KMS-11 (cell line): Measurements from ENCODE around the gene RPE65.
A peak's percentile ranks its signal among the peaks of the same experiment; 100 is the strongest.

Source experiments
- H2AFZ ChIP-seq: fragments of 200-600 bp; sonication (generic); 2 replicates; pipeline ENCODE4 v1.6.1; 2016; ENCODE audit warnings: antibody characterized with exemption, mixed run types, low read depth
- H3K27ac ChIP-seq: fragments of 200-600 bp; sonication (generic); 2 replicates; pipeline ENCODE4 v1.6.1; 2016; ENCODE audit warnings: mild to moderate bottlenecking, mixed run types
- H3K27me3 ChIP-seq: fragments of 200-600 bp; sonication (generic); 2 replicates; pipeline ENCODE4 v1.6.1; 2017; ENCODE audit warnings: mild to moderate bottlenecking, low read depth, mixed run types, moderate library complexity; ENCODE audit not compliant: insufficient read depth
- H3K36me3 ChIP-seq: fragments of 200-600 bp; sonication (generic); 2 replicates; pipeline ENCODE4 v1.6.1; 2017; ENCODE audit warnings: mild to moderate bottlenecking, mixed run types; ENCODE audit not compliant: insufficient read depth
- H3K4me1 ChIP-seq: fragments of 200-600 bp; sonication (generic); 2 replicates; pipeline ENCODE4 v1.6.1; 2016; ENCODE audit warnings: mild to moderate bottlenecking, low read depth, mixed run types; ENCODE audit not compliant: poor library complexity, severe bottlenecking
- H3K4me2 ChIP-seq: fragments of 200-600 bp; sonication (generic); 2 replicates; pipeline ENCODE4 v1.7.0; 2016; ENCODE audit warnings: mild to moderate bottlenecking, mixed run types
- H3K4me3 ChIP-seq: fragments of 200-600 bp; sonication (generic); IDR thresholded peaks from 2 replicates; pipeline ENCODE4 v1.6.1; 2017; ENCODE audit warnings: low read depth, low read length, mixed read lengths; ENCODE audit not compliant: insufficient read depth
- H3K79me2 ChIP-seq: fragments of 200-600 bp; sonication (generic); 2 replicates; pipeline ENCODE4 v1.6.1; 2016; ENCODE audit warnings: low read depth, mixed run types; ENCODE audit not compliant: insufficient read depth
- H3K9ac ChIP-seq: fragments of 200-600 bp; sonication (generic); 2 replicates; pipeline ENCODE4 v1.6.1; 2016; ENCODE audit warnings: mild to moderate bottlenecking, mixed run types
- H4K20me1 ChIP-seq: fragments of 200-600 bp; sonication (generic); 2 replicates; pipeline ENCODE4 v1.6.1; 2016; ENCODE audit warnings: mild to moderate bottlenecking, mixed run types; ENCODE audit not compliant: insufficient read depth
- CTCF ChIP-seq: fragments of 200-600 bp; sonication (generic); conservative IDR thresholded peaks from 2 replicates; pipeline ENCODE4 v1.6.1; 2017; ENCODE audit warnings: low read depth, mild to moderate bottlenecking, antibody characterized with exemption, low read length, moderate library complexity, mixed read lengths

The RPE65 gene

GRCh38 chr1:68473060-68473459, 23.3 kb upstream of the RPE65 start:
- H3K36me3 ChIP-seq: no peaks in the 10 kb centered on the region
- no peak overlapping the region for H3K4me3 ChIP-seq
- H3K27ac ChIP-seq: no peak overlapping the region
- no peaks in the 10 kb centered on the region for H3K79me2 ChIP-seq
- TF ChIP-seq CTCF: no peak
- no peak overlapping the region for H2AFZ ChIP-seq
- H3K9ac ChIP-seq: no peak overlapping the region
- H4K20me1 ChIP-seq: no peaks in the 10 kb centered on the region
- H3K4me2 ChIP-seq: no peak overlapping the region
- no peaks in the 10 kb centered on the region for H3K27me3 ChIP-seq
- no peaks in the 10 kb centered on the region for H3K4me1 ChIP-seq

- H3K9ac ChIP-seq: no peak overlapping the region
- peak; percentile 60 for TF ChIP-seq CTCF
- no peak overlapping the region for H2AFZ ChIP-seq
These were observed 20.7 kb upstream of the RPE65 start for GRCh38 chr1:68470388-68470970.

GRCh38 chr1:68464891-68465290, 15.1 kb upstream of the RPE65 start:
- no peak overlapping the region for H2AFZ ChIP-seq
- H3K4me2 ChIP-seq: no peak overlapping the region
- H3K4me1 ChIP-seq: no peaks in the 10 kb centered on the region
- no peak overlapping the region for H3K27ac ChIP-seq
- no peak overlapping the region for H3K9ac ChIP-seq
- H4K20me1 ChIP-seq: no peaks in the 10 kb centered on the region
- no peaks in the 10 kb centered on the region for H3K27me3 ChIP-seq
- no peak for TF ChIP-seq CTCF
- no peaks in the 10 kb centered on the region for H3K79me2 ChIP-seq
- H3K36me3 ChIP-seq: no peaks in the 10 kb centered on the region
- no peak overlapping the region for H3K4me3 ChIP-seq

More at GRCh38 chr1:68470388-68470970, 20.7 kb upstream of the RPE65 start:
- Histone ChIP-seq H3K4me2 (no peak overlapping the region), H3K4me3 (no peak overlapping the region), H3K4me1 (no peaks in the 10 kb centered on the region), H3K27ac (no peak overlapping the region), H3K79me2 (no peaks in the 10 kb centered on the region), H3K27me3 (no peaks in the 10 kb centered on the region), H4K20me1 (no peaks in the 10 kb centered on the region), H3K36me3 (no peaks in the 10 kb centered on the region)

- H2AFZ ChIP-seq: no peak overlapping the region
- no peaks in the 10 kb centered on the region for H3K4me1 ChIP-seq
- TF ChIP-seq CTCF: no peak
- no peaks in the 10 kb centered on the region for H3K36me3 ChIP-seq
- H3K4me3 ChIP-seq: no peak overlapping the region
- no peaks in the 10 kb centered on the region for H3K79me2 ChIP-seq
- H4K20me1 ChIP-seq: no peaks in the 10 kb centered on the region
- no peak overlapping the region for H3K9ac ChIP-seq
- H3K27me3 ChIP-seq: no peaks in the 10 kb centered on the region
- H3K4me2 ChIP-seq: no peak overlapping the region
- H3K27ac ChIP-seq: no peak overlapping the region
These were observed 11.2 kb upstream of the RPE65 start for GRCh38 chr1:68460935-68461334.
